Right lobe of liver (tissue), 6 donors: ENCODE data around the gene ZNF710. TPM values are rescaled to one million over a fixed set of nuclear protein-coding genes. Genes with fewer than 3 reads are reported as not detected.
A peak's percentile ranks its signal among the peaks of the same experiment; 100 is the strongest.

Source experiments
- ATAC-seq, 4 donors: fragments of 200-7000 bp; cut with Tn5 transposase; one replicate each; pipeline ENCODE4 v1.9.1; 2020; ENCODE audit warnings: mild to moderate bottlenecking in 4 of 4, moderate library complexity in 4 of 4
- DNase-seq, 3 donors: peaks; one replicate each; pipeline ENCODE4 v3.0.0-alpha.2; 2020
- H3K27ac ChIP-seq, 3 donors: fragments of 200-600 bp; one replicate each; pipeline ENCODE4 v1.8.0; 2022
- H3K27me3 ChIP-seq, 2 donors: fragments of 200-600 bp; one replicate each; pipeline ENCODE4 v1.8.0; 2022
- H3K36me3 ChIP-seq, 4 donors: fragments of 200-600 bp; sonication (generic) in 1 of 4; one replicate each; pipeline versions ENCODE4 v1.5.1 to v1.8.0; 2017 to 2022; ENCODE audit warnings: control low read depth in 1 of 4
- H3K4me1 ChIP-seq, 4 donors: fragments of 200-600 bp; sonication (generic) in 1 of 4; one replicate each; pipeline versions ENCODE4 v1.5.1 to v1.8.0; 2017 to 2022; ENCODE audit warnings: control low read depth in 1 of 4
- H3K4me3 ChIP-seq, 3 donors: fragments of 200-600 bp; one replicate each; pipeline ENCODE4 v1.8.0; 2022
- H3K9me3 ChIP-seq, 4 donors: fragments of 200-600 bp; sonication (generic) in 1 of 4; one replicate each; pipeline versions ENCODE4 v1.5.1 to v1.8.0; 2017 to 2022; ENCODE audit warnings: control low read depth in 1 of 4
- POLR2A ChIP-seq: fragments of 450-650 bp; IDR thresholded peaks from one replicate; pipeline ENCODE4 v1.6.1; 2017; ENCODE audit warnings: antibody characterized with exemption, mild to moderate bottlenecking
- WGBS: methylation state at CpG from one replicate; pipeline ENCODE4 v1.1.6; 2018; ENCODE audit warnings: low coverage, low lambda C conversion rate; ENCODE audit not compliant: insufficient coverage; ENCODE audit errors: missing lambda C conversion rate; 5-methylcytosine and 5-hydroxymethylcytosine counted together
- intact Hi-C, 2 donors: fragments of 100-400 bp; cut with DNase I; formaldehyde crosslinking; loops; one replicate each; pipeline versions ENCODE4 v1.11.2 to v1.14.1; 2022
- total RNA-seq, 6 experiments: library from RNA; depleted of rRNA in 2 of 6; stranded (reverse); fragments of >200 nt in 2 of 6; fragmentation: NEBNext Ultra II Directional in 3 of 6; extraction: Animal tissue kit (Norgen Biotek cat#: 25700) in 3 of 6; gene quantifications; one replicate each; pipeline versions ENCODE4 v1.1.0 to v1.2.4, GENCODE V29; 2016 to 2023
- TF ChIP-seq, protein P1 (sequence below), 4 donors: fragments of 200-600 bp in 3 of 4; fragments of 450-650 bp in 1 of 4; IDR thresholded peaks; one replicate each; pipeline versions ENCODE4 v1.5.1 to v1.8.0; 2016 to 2022; ENCODE audit warnings: antibody characterized with exemption in 4 of 4, mild to moderate bottlenecking in 2 of 4
- donor health status: DM: no; HTN: yes; CAD: no.
- donor health status: DM: no; HTN: no; CAD: no.
- donor health status: DM: no; HTN: no; CAD: no.
- donor health status: DM: no; HTN: yes; CAD: no.
- donor health status: DM: no; HTN: yes; CAD: no.

The ZNF710 gene
- total RNA-seq, 6 experiments from 2014 or later = 4.7 to 17.1 (median 7.4) TPM

DNA sequence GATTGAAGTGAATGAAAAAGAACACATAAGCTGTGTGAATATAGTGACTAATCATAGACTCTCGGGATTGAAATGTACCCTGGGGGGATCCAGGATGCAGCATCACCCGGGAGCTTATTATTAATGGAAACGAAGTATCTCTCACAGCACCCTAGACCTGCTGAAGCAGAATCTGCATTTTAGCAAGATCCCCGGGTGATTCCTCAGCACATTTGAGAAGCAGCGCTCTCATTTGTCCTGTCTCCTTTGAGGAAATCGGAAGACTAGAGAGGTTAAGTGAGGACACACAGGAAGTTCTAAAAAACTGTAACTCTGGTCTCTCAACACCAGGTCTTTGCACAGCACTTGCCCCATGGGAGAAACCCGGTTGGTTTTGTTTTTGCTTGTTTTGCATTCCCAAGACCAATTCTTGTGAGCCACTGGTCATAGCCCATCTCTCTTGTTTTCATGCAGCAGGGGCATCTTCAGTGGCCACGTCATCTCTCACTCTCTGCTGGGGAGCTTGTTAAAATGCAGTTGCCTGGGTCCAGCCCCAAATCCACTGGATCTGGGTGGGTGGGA lies 30.2 kb downstream of the ZNF710 start:
- intact Hi-C loops = no loop called here
- peak in 3 of 4 donors; percentile 8 to 27 (median 17) for ATAC-seq
- peaks cover 0 to 54% (median 20%) of the 10 kb centered on the region in 4 donors for H3K4me1 ChIP-seq

DNA sequence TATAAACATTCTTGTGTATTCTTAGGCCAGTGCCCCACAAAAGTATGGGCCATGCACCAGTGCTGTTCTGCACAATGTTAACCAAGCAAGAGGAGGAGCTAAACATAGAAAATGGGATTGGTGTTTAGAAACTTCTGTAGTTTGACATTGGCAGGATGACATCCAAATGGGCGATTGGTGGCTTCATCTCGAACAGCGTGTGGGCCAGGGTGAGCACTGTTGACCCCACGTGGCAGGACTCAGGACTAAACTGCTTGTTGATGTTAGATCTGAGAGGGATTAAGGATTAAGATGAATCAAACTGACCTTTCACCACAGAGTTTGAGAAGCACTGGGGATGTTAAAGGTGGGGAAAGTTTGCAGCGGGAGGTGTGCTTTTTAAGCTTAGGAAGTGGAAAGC lies 31.9 kb downstream of the ZNF710 start:
- ATAC-seq = no peak
- no peaks in the 10 kb centered on the region for H3K27me3 ChIP-seq
- intact Hi-C loops = no loop called here
- 68% methylated on average over 5 of the region's 5 CpGs for WGBS
- no peak overlapping the region for H3K4me3 ChIP-seq
- DNase-seq = peak in 2 of 3 donors; percentile 24 to 37
- H3K9me3 ChIP-seq = no peaks in the 10 kb centered on the region
- H3K36me3 ChIP-seq = no peaks in the 10 kb centered on the region
- no peak for TF ChIP-seq POLR2A
- TF ChIP-seq, protein P1, sequence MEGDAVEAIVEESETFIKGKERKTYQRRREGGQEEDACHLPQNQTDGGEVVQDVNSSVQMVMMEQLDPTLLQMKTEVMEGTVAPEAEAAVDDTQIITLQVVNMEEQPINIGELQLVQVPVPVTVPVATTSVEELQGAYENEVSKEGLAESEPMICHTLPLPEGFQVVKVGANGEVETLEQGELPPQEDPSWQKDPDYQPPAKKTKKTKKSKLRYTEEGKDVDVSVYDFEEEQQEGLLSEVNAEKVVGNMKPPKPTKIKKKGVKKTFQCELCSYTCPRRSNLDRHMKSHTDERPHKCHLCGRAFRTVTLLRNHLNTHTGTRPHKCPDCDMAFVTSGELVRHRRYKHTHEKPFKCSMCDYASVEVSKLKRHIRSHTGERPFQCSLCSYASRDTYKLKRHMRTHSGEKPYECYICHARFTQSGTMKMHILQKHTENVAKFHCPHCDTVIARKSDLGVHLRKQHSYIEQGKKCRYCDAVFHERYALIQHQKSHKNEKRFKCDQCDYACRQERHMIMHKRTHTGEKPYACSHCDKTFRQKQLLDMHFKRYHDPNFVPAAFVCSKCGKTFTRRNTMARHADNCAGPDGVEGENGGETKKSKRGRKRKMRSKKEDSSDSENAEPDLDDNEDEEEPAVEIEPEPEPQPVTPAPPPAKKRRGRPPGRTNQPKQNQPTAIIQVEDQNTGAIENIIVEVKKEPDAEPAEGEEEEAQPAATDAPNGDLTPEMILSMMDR (IDR thresholded peaks at IDR 0.05) = no peak
- peaks cover 0 to 68% (median 32%) of the 10 kb centered on the region in 4 donors for H3K4me1 ChIP-seq
- H3K27ac ChIP-seq = peak overlapping the region in 1 of 3 donors; percentile 40

More for the DNA sequence above, 30.2 kb downstream of the ZNF710 start:
- DNase-seq = peak in 1 of 3 donors; percentile 11
- Histone ChIP-seq H3K4me3 (no peak overlapping the region), H3K27me3 (no peaks in the 10 kb centered on the region), H3K27ac (peak overlapping the region in 2 of 3 donors; percentile 29 to 33), H3K36me3 (no peaks in the 10 kb centered on the region), H3K9me3 (no peaks in the 10 kb centered on the region)
- 36% methylated on average over 7 of the region's 8 CpGs for WGBS
- TF ChIP-seq, protein P1 (IDR thresholded peaks at IDR 0.05) = no peak
- no peak for TF ChIP-seq POLR2A

DNA sequence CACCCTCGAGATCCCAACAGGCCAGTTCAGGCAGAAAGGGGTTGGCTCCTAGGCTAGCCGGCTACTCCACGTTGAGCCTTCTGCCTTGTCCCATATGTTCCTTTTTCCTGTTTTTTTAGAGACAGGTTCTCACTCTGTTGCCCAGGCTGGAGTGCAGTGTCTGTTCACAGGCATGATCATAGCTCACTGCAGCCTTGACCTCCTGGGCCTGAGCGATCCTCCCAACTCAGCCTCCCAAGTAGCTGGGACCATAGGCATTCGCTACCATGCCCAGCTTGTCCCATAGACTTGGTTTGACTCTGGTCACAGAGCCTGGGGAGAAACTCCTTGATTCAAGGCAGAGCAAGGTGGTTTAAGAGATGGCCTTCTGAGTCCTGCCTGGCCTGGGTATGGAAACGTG lies 32.3 kb downstream of the ZNF710 start:
- no peak for TF ChIP-seq POLR2A
- TF ChIP-seq, protein P1 (IDR thresholded peaks at IDR 0.05) = no peak
- intact Hi-C loops = no loop called here

DNA sequence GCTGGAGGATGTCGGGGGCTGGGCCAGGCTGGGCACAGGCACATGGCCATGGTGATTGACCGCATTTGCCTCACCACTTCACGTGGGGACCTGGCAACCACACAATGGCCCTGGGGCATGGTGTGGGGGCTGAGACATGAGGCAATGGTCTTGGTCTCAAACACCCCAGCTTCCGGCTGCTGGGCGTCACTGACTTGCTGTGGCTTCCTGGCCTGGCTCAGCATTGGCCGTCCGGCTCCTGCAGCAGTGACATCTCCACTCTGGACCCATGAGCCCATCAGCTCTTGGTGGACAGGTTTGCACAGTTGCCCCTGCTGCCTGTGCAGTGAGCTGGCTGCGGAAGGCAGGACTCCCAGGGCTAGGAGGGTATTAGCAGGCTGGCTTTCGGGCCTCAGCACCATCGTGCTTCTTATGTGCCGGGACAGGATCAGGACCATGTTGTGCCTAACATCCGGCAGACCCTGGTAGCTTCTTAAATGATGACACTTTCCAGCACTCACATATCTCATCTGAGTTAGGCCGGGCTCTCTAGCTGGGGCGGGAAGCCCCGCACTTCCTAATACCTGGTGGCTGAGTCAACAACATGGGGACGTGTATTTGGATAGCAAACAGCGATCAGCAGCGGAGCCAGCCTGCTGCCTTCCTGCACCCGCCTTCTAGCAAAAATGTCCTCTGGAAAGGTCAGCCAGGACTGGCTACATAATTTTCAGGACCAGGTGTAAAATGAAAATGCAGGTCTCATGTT lies 34.1 kb downstream of the ZNF710 start:
- 40% methylated on average over 13 of the region's 19 CpGs for WGBS
- Histone ChIP-seq H3K9me3 (no peaks in the 10 kb centered on the region), H3K4me3 (no peak overlapping the region), H3K27me3 (no peaks in the 10 kb centered on the region), H3K27ac (peak overlapping the region; percentile 43 to 87 (median 67)), H3K4me1 (peaks cover 0 to 62% (median 31%) of the 10 kb centered on the region in 4 donors), H3K36me3 (no peaks in the 10 kb centered on the region)
- TF ChIP-seq POLR2A = peak; percentile 27
- TF ChIP-seq, protein P1 (IDR thresholded peaks at IDR 0.05) = no peak
- DNase-seq = peak; percentile 66 to 77 (median 69)
- intact Hi-C loops = no loop called here
- peak; percentile 18 to 59 (median 36) for ATAC-seq

More for the DNA sequence above, 32.3 kb downstream of the ZNF710 start:
- Histone ChIP-seq H3K9me3 (no peaks in the 10 kb centered on the region), H3K4me3 (no peak overlapping the region), H3K27me3 (no peaks in the 10 kb centered on the region), H3K27ac (peak overlapping the region in 2 of 3 donors; percentile 40 to 72), H3K36me3 (no peaks in the 10 kb centered on the region), H3K4me1 (peaks cover 0 to 70% (median 32%) of the 10 kb centered on the region in 4 donors)
- DNase-seq (peak in 2 of 3 donors; percentile 36 to 41), ATAC-seq (no peak)
- 0% methylated on average over 1 of the region's 6 CpGs for WGBS
